Stimulated activated CD8-positive, alpha-beta memory T cell treated with anti-CD3 and anti-CD28 coated beads, Interleukin-7, amount 100 ng/mL, for 1 hour (primary cell): Measurements from ENCODE around the gene ROM1.
"Not testable (repeated sequence)": the region's sequence is repeated elsewhere in the genome, so short reads cannot be mapped to it uniquely, and the experiment has no call there.

Source experiments
- DNase-seq, 2 donors: peaks; one replicate each; pipeline ENCODE4 v3.0.0-alpha.2; 2020; ENCODE audit warnings: low read depth in 2 of 2

ROM1 gene, protein sequence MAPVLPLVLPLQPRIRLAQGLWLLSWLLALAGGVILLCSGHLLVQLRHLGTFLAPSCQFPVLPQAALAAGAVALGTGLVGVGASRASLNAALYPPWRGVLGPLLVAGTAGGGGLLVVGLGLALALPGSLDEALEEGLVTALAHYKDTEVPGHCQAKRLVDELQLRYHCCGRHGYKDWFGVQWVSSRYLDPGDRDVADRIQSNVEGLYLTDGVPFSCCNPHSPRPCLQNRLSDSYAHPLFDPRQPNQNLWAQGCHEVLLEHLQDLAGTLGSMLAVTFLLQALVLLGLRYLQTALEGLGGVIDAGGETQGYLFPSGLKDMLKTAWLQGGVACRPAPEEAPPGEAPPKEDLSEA

DNA sequence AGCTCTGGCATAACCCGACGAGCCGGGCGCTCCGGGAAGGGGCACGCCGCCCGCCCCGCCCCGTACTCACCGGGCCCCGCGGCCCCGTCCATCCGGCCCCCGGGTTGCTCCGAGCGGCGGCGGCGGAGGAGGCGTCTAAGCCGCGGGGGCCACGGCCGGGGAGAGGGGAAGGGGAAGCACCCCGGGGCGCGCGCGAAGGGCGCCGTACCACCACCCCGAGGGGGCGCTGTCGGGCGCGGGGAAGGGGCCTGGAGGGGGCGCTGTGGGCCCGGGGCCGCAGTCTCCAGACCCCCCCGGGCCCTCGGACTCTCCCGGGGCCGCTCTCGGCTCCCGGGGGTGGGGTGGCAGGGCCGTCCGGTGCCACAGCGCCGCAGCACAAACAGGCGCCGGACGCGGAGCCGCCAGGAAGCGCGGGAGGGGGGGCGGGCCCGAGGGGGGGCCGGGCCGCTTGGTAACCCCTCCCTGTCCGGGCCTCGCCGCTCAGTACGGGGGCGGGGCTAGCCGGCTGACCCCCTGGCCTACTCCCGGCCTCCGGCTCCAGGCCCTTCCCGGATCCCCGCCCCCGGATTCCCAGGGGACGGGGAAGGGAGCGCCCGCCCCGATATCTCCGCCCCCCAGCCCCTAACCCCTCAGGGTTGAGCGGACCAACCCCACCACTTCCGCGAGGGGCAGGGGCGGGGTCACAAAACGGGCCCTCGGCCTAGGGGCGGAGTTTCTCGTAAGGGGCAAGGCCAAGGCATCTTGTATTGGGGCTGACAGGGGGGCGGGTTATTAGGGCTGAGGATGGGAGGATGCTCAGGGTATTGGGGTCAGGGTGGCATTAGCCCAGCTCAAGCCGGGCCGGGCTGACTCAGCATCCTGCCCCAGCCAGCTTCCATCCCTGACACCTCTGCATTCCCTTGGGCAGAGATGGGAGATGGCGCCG, at the start of gene ROM1, which contains the start of gene EML3:
Gene ROM1, plus strand, starts transcription at position 892 of the 925 bp plus-strand sequence. Its CDS starts 25 bp downstream, at position 917.
Gene EML3, minus strand, starts transcription at position 410 of the 925 bp plus-strand sequence. Its CDS starts 318 bp downstream, at position 92.
- DNase-seq: peak; percentile 72 to 79

DNA sequence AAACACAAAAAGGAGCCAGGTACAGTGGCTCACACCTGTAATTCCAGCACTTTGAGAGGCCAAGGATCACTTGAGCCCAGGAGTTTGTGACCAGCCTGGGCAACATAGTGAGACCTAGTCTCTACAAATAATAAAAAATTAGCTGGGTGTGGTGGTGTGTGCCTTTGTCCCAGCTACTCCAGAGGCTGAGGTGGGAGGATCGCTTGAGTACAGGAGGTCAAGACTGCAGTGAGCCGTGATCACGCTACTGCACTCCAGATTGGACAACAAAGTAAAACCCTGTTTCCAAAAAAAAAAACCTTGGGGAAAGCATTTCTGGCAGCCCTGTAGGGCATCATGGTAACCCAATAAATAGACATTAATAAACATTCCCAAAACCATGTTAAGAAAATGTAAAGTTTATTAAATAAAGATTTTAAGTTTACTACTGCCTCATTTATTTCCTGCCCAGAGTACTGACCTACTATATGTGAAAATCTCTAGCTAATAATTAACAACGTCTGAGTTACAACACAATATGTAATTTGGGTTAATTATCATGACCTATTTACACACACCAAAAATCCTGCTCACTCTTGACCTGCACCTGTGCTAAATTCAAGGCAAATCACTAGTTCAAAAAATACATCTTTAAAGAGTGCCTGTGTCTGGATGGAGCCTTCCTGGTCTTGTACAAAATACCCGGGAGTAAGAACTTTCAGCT, 47.8 kb upstream of the ROM1 start:
- DNase-seq: no peak

DNA sequence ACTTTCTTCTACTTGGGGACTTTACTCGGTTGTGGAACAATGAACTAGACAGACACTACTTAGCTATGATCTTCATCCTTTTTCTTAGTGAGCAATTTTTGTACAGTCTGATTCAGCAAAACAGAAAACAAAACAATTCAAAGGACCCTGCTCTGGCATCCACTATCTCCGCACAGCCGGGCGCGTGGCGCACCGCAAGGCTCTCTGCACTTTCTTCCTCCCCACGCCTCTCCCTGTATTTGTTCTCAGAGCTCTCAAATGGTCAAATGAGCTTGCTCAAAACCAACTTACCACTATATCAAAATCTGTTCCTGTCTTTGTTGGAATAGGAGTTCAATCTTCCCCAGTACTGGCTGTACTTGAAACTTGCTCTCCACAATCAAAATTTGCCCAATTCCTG, 46.8 kb upstream of the ROM1 start:
- no peak for DNase-seq

DNA sequence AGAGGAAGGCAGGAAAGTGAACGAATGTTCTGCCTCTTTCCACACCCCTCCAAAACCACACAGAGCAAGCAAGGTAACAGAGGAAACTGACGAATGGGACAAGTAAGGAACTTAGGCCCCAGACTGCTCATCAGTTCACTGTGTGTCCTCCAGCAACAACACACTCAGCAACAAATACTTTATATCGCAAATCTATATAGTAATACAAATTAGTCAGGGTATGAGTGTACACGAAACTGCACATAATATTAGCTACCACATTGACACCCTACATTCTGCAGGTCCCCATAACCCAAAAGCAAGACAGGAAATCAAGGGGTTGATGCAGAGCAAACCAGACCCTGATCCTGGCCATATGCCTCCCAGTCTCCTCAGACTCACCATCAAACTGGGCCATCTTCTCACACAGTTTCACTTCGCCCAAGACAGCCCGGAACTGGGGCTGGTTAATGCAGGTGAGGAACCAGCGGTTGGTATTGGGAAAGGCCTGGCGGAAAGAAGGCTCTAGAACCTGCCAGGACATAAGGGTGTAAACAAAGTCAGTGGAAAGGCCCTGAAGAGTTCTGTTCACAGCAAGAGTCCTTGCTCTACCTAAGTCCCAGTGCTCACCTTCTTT, 45.9 kb upstream of the ROM1 start:
- DNase-seq: no peak

DNA sequence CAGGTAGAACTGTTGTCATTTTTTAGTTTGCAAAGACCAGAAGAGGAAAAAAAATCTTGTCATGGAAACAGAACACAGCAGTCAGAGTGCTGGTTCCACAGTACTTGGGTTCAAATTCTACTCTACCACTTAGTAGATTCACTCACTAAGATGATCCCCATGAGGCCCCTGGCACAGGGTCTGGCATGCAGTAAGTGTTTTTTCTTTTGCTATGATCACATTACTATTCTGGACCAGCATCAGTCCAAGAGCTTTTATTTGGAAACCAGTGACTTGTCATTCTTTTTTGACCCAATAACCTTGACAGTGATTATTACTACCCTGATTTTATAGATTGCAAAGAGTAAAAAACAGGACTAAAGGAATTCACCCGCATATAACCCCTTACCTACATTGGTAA, 43.4 kb upstream of the ROM1 start:
- no peak for DNase-seq

DNA sequence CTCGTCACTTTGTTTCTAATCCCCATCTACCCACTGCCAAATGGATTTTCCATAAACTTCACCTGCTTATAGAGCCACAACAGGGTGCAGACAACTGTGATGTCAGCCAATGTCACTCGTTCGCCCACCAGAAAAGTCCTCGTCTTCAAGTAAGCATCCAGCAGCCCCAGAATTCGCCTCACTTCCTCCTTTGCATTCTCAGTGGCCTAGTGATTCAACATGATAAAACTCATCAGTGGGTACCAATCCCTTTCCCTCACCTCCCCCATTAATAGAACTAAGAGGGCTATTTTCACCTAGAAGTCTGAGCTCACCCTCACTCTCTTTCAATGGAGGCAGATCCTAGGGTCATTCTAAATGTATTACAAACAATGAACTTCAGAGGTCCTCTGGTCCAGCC, 42.2 kb upstream of the ROM1 start:
- not testable (repeated sequence) for DNase-seq

DNA sequence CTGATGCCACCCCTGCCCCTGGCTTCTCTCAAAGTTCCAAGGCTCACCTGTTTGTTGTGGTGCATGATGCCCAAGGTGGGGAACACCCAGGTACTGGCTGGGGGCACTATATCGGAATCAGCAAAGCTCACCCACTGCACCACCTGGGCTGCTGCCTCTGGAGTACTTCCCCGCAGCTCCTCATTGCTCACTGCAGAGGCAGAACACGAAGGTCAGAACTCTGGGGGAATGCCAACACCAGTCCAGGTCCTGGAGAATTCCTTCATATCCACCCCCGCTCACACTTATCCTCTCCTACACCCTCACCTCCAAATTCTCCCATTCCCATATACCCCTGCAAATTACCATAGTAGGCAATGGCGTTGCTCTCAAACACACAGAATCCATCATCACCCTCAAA, 41.6 kb upstream of the ROM1 start:
- DNase-seq: not testable (repeated sequence)

DNA sequence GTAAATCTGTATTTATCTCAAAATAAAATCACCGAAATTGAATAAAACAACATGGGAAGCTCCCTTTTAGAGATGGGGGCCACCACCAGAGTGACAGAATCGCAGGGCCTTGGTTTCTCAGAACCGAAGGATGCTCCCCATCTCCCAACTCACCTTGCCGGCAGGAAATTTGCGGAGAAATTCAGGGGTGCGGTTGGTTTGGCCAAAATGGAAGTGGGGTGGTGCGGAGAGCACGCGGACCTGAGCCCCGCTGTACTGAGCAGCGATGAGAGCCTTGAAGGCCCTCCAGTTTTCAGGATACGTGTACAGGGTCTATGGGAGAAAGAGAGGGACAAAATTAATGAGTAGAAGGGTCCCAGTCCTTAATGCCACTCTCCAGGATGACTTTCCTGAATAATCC, 40.6 kb upstream of the ROM1 start:
- no peak for DNase-seq

DNA sequence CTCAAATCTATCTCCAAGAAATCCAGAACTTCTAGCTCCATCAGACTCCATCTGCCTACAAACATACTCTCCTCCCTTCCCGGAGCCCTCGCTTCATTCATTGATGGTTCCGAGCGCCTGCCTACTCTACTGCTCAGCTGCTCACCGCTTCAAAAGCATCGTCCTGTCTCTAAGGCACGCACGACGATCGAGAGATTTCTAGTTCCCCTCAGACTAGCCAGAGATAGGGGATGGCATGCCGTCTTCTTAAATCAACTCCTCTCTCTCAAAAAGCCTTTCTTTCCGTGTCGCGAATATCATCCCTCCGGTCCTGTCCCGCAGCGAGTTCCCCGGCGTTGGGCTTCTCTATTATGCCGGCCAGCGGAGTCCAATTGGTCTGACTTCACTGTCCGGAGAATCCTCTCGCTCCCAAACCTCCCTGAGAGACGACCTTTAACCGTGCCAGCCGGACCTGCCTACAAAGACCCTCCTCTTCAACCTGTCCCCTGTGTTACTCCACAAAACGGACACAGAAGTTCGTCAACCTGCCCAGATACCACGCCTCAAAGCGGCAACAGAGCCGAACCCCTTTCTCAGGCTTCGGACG, 40.0 kb upstream of the ROM1 start:
- DNase-seq: no peak

DNA sequence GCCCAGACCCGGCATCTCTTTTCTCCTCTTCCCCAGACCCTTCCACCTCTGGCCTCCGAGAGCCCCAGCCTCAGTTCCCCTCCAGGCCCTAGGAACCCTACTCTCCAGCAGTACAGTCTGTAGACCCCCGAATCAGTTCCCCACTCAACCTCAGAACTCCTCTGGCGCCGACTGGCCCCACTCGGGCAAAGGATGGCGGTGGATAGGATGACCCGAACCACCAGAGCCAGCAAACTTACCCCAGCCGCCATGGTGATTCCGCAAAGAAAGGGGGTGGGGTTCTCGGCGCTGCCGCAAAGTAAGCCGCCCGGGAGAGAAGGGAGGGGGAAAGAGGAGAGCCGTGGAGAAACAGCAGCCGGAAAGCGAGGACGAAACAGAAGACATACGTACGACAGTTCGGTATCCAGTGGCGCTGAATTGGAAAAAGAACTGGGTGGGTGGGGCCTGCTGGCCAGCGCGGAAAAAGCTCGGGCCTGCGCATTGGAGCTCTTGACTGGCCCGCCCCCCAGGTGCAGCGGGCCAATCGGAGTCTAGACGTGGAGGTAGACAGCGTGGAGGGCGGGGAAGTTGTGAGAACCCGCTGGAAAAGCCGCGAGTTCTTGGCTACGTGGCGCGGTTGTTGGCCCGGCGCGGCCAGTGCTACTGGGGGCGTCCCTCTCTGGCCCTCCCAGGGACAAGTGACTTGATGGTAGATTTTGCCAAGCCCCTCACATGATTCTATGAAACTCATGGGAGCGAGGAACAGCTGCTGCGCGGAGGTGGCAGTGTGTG, 39.3 kb upstream of the ROM1 start, which contains the start of gene EEF1G:
Gene EEF1G, minus strand, starts transcription at position 300 of the 771 bp plus-strand sequence. Its CDS starts 49 bp downstream, at position 251.
- peak; percentile 91 to 93 for DNase-seq

DNA sequence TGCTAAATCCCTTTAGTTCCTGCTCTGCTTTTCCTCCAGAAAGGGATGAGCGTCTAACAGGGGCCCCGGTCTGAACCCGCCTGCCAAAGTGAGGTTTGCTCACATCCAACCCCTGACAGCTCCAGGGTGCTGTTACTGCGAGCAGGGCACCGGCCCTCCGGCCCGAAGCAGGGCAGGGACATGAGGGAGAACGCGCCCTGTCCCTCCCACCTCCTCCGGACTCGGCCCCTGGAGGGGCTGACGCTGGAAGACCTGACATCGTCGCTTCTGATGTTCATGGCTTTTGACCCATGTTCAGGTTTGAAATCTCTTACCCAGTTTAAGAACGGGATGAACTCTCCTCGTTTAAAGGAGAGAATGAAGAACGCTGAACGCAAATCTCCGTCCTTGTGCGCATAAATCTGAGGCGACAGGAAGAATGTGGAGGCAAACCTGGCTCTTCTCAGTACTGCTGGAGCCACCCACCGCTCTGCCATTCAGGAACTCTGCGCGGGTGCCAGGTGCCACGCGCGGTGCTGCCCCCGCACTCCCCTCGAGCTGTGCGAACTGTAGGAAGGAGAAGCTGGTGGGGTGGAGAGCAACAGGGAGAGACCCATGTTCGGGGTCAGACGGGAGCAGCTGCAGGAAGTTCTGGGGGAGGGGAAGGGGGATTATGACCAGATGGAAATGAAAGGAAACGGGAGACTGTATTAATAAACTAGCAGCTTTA, 38.5 kb upstream of the ROM1 start:
- DNase-seq: no peak

DNA sequence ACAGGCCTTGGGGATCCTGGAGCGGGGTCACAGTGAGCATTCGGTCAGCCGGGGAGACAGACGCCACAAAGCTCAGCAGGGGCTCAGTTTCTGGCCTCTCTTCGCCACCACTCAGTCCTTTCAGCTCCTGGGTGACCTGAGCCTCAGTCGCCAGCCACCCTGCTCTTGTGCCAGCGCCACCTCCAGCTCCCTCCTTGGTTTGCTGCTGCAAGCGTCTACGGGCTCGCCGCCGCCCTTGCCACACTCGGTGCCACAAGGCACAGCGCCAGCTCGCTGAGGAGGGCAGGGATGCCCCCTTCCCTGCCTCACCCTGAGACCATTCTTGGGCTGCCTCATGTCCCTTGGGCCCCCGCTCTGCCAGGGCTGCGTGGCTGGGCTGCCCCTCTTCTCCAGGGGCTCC, 37.9 kb upstream of the ROM1 start:
- no peak for DNase-seq

DNA sequence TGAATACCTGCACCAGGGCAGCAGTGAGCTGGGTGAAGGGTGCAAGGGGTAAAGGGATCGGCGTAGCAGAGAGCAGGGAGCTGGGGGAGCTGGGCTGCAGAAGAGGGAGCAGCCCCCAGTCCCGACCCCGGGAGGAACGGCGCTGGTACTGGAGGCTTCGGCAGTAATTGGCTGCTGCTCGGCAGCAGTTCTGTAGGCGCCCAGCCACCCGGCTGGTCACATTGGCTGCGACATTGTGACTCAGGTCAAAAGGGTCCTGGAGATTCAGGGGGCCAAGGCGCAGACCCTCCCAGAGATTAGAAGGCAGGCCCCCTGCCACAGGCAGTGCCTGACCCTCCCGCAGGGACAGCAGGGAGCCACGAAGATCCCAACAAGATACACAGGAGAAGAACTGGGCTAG, 37.2 kb upstream of the ROM1 start:
- no peak for DNase-seq

DNA sequence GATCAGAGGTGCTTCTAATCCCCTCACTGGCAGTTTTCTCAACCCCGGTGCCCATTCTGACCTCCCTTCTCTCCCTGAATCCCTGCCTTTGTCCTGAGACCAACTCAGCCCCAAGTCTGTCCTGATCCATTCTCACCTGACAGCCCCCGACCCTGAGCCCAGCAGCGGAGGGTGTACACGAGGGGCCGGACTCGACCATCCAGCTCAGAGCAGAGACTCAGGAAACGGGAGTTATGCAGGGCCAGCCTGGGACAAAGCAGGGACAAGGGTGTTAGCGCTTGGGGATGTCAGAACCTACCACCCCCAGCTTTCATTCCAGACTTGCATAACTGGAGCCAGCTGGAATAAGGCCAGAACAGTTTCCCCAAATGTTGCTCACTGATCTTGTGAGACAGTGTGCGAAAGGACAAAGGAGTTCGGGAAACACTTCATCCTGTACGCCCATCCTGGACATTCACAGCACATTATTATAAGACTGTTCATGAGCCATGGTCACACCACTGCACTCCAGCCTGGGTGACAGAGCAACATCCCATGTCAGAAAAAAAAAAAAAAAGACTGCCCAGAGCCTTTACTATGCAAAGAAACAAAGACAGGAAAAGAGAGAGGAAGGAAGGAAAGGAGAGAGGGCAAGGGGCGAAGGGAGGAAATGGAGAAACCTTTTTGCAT, 35.9 kb upstream of the ROM1 start:
- no peak for DNase-seq

DNA sequence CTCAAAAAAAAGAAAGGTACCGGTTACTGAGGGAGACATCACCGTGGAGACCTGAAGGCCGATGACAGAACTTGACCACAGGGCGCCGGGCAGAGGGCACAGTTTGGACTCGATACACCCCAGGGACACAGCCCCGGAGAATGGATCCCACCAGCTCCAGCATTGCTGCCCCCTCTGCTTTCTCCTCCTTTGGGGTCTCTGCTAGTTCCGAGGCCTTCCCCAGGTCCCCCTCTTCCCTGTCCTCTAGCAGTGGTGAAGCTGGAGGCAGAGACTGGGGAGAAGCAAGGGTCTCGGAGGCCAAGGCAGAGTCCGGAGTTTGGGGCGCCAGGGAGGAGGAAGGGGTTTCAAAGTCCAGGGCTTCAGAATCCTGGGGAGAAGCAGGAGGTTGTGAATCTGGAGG, 34.5 kb upstream of the ROM1 start:
- no peak for DNase-seq

DNA sequence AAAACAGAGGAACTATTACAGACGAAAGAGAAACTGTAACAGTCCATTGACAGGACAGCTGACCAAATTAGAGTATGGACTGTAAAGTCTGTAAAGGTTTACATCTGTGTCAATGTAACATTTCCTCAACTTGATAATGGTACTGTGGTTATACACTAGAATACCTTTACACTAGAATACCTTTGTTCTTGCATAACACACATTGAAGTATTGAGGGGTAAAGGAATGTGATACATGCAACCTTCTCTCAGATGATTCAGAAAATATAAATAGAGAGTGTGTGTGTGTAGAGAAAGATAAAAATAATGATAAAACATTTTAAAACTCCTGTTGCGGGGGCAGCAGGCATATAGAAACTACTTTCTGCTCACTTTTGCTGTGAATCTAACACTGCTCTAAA, 33.8 kb upstream of the ROM1 start:
- DNase-seq: no peak

DNA sequence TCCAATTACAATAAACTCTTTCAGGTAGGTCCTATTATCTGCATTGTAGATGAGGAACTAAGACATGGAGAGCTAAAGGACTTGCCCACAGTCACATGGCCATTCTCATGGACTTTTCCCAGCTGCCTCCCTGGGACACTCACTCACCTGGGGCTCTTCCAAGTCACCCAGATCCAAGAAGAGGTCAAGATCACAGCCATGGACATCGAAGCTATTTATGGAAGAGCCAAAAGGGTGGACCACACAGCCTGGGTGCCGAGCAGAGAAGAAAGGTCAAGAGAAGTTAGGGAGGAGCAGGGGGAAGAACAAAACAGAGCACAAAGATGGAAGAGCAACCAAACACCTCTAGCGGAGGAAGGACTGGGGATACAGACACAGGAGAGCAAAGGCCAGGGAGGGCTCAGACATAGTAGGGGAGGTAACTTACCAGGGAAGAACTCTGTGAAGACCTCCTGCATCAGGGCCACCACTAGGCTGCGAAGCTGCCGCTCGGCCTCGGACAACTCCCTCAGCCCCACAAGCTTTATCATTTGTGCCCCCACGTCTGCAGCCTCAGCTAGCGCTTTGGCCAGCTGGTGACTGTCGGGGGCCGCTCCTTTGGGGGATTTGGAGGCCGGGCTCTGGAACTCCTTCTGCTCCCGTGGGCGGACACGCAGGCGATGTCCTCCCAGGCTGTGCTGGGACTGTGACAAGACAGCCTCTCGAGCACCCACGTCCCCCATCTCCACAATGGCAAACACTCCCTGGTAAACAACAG, 31.9 kb upstream of the ROM1 start:
- DNase-seq: no peak

DNA sequence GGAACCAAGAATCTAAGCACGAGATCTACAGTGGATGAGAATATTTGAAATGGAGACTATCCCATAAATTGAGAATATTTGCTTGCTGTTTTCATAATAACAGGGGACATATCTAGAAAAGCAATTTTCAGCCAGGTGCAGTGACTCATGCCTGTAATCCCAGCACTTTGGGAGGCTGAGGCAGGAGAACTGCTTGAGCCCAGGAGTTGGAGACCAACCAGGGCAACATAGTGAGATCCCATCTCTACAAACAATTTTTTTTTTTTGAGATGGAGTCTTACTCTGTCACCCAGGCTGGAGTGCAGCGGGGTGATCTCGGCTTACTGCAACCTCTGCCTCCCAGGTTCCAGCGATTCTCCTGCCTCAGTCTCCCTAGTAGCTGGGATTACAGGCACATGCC, 31.3 kb upstream of the ROM1 start:
- DNase-seq: not testable (repeated sequence)
